ENCODE data around the gene TMEM87B.
A peak's percentile ranks its signal among the peaks of the same experiment; 100 is the strongest.

TMEM87B gene

DNA sequence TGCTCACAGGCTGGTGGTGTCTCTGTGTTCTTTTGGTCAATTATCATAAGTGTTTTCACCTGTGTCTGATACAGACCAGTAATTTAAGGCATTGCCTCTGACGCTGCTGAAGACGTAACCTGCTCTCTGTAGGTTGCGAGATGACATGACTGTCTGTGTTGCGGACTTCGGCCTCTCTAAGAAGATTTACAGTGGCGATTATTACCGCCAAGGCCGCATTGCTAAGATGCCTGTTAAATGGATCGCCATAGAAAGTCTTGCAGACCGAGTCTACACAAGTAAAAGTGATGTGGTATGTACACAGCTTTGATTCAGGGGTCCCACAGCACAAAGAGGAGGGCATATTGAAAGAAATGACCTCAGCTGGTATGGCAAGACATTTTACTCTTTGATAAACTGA is 33.8 kb upstream of the TMEM87B start:
- Histone ChIP-seq H3K4me1 (ENCODE audit: control insufficient read depth in 2 of 2, insufficient read depth in 2 of 2, low read length in 2 of 2) (no peaks in the 10 kb centered on the region), H3K27ac (ENCODE audit: low read depth in 2 of 2, low read length in 2 of 2) (no peak overlapping the region), H3K36me3 (ENCODE audit: control insufficient read depth in 2 of 2, insufficient read depth in 2 of 2, low read length in 2 of 2) (no peaks in the 10 kb centered on the region)

DNA sequence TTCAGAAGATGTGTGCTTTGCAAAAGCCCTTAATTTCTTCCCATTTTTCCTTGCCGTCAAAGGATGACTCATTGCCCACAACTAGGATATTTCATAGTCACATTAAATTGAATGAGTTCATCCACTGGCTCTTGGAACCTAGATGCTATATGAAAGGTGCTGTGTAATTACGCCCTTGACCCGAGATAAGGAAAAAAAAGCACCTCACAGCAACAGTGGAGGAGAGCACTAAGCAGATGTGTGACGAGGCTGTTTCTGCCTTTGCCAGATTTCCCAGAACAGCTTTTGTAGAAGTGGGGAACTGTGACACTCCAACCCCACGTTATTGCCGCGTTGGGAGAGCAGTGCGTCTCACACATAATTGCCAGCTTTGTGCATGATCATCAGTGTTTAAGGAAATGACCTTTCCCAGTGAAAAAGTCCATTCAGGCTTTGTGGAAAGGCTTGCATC is 33.3 kb upstream of the TMEM87B start:
- Histone ChIP-seq H3K27ac (ENCODE audit: low read depth in 2 of 2, low read length in 2 of 2) (no peak overlapping the region), H3K9ac (ENCODE audit: low read depth in 1 of 2, low read length in 2 of 2) (no peak overlapping the region), H3K9me3 (ENCODE audit: control insufficient read depth in 2 of 2, low read length in 2 of 2) (no peaks in the 10 kb centered on the region), H3K36me3 (ENCODE audit: control insufficient read depth in 2 of 2, insufficient read depth in 2 of 2, low read length in 2 of 2) (no peaks in the 10 kb centered on the region), H3K4me1 (ENCODE audit: control insufficient read depth in 2 of 2, insufficient read depth in 2 of 2, low read length in 2 of 2) (no peaks in the 10 kb centered on the region), H3K27me3 (ENCODE audit: control insufficient read depth in 2 of 2, insufficient read depth in 2 of 2, low read length in 2 of 2) (no peaks in the 10 kb centered on the region), H3K4me3 (ENCODE audit: low read length in 2 of 2) (no peak overlapping the region)

More for the DNA sequence above, 33.8 kb upstream of the TMEM87B start:
- Histone ChIP-seq H3K4me3 (ENCODE audit: low read length in 2 of 2) (no peak overlapping the region), H3K27me3 (ENCODE audit: control insufficient read depth in 2 of 2, insufficient read depth in 2 of 2, low read length in 2 of 2) (no peaks in the 10 kb centered on the region), H3K9me3 (ENCODE audit: control insufficient read depth in 2 of 2, low read length in 2 of 2) (no peaks in the 10 kb centered on the region), H3K9ac (ENCODE audit: low read depth in 1 of 2, low read length in 2 of 2) (no peak overlapping the region)

DNA sequence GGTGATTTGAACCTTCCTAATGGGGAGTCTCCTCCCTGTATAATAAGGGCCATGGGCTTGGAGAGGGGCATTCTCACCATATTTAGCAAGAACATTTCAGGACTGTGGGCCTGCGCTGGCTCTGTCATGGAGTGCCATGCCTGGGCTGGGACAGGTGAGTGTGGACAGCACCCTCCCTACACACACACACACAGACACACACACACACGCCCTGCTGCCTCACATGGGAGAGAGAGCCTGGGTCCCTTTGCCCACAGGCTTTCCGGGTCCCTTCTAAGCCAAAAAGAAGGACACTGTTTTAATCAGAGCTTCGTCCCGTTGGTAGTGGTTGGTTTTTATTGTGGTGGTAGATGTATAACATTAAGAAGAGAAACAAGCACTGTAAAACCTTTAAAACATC is 31.4 kb upstream of the TMEM87B start:
- H3K9me3 ChIP-seq (ENCODE audit: control insufficient read depth in 2 of 2, low read length in 2 of 2), result no peaks in the 10 kb centered on the region
- H3K4me1 ChIP-seq (ENCODE audit: control insufficient read depth in 2 of 2, insufficient read depth in 2 of 2, low read length in 2 of 2), result no peaks in the 10 kb centered on the region
- no peak overlapping the region for H3K9ac ChIP-seq (ENCODE audit: low read depth in 1 of 2, low read length in 2 of 2)
- peak overlapping the region in 1 of 2 donors; percentile 13 for H3K27ac ChIP-seq (ENCODE audit: low read depth in 2 of 2, low read length in 2 of 2)
- H3K36me3 ChIP-seq (ENCODE audit: control insufficient read depth in 2 of 2, insufficient read depth in 2 of 2, low read length in 2 of 2), result no peaks in the 10 kb centered on the region
- H3K4me3 ChIP-seq (ENCODE audit: low read length in 2 of 2), result no peak overlapping the region
- no peaks in the 10 kb centered on the region for H3K27me3 ChIP-seq (ENCODE audit: control insufficient read depth in 2 of 2, insufficient read depth in 2 of 2, low read length in 2 of 2)

DNA sequence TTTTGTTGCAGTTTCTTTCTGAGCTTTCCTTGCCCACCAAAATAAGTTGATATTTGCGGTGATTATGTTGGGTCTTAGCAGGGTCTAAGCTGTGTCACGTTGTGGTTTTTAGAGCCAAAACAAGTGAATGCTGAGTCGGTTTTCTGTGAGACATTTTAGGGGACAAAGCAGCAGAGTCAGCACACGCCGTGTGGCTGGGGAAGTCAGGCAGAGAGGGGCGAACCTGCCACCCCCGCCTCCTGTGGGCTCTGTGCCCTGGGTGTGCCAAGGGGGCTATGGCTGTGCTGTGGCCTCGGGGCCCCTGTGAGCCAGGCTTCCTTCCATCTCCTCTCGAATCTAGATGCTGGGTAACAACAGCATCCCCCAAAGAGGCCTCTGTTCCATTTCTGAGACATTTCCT is 30.8 kb upstream of the TMEM87B start:
- Histone ChIP-seq H3K27ac (ENCODE audit: low read depth in 2 of 2, low read length in 2 of 2) (peak overlapping the region in 1 of 2 donors; percentile 12), H3K36me3 (ENCODE audit: control insufficient read depth in 2 of 2, insufficient read depth in 2 of 2, low read length in 2 of 2) (no peaks in the 10 kb centered on the region)

DNA sequence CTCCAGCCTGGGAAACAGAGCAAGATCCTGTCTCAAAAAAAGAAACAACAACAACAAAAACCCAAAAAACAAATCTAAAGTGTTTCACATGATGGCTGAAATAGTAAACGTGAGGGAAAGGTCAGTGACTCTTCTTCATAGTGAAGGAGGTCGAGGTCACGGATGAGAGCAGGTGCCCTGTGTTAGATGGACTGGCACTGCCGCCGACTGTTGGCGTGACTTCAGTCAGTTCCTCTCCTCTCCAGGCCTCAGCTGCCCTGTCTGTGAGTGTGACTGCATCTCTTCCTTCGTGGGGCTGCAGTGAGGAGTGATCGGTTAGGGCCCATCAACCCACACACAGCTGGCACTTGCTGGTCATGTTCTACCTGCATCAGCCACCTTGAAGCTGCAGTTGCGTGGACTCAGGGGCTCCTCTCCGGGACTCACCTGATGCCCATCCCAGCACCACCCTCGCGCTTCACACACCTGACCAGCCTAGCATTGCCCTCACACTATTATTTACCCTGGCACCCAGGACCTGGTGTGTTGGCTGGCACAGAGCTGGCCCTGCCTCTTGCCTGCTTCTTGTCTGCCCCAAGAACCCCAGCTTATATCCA is 30.1 kb upstream of the TMEM87B start:
- Histone ChIP-seq H3K9ac (ENCODE audit: low read depth in 1 of 2, low read length in 2 of 2) (no peak overlapping the region), H3K4me1 (ENCODE audit: control insufficient read depth in 2 of 2, insufficient read depth in 2 of 2, low read length in 2 of 2) (no peaks in the 10 kb centered on the region), H3K9me3 (ENCODE audit: control insufficient read depth in 2 of 2, low read length in 2 of 2) (no peaks in the 10 kb centered on the region), H3K36me3 (ENCODE audit: control insufficient read depth in 2 of 2, insufficient read depth in 2 of 2, low read length in 2 of 2) (no peaks in the 10 kb centered on the region), H3K27me3 (ENCODE audit: control insufficient read depth in 2 of 2, insufficient read depth in 2 of 2, low read length in 2 of 2) (no peaks in the 10 kb centered on the region), H3K4me3 (ENCODE audit: low read length in 2 of 2) (no peak overlapping the region), H3K27ac (ENCODE audit: low read depth in 2 of 2, low read length in 2 of 2) (no peak overlapping the region)

More for the DNA sequence above, 30.8 kb upstream of the TMEM87B start:
- Histone ChIP-seq H3K9me3 (ENCODE audit: control insufficient read depth in 2 of 2, low read length in 2 of 2) (no peaks in the 10 kb centered on the region), H3K4me1 (ENCODE audit: control insufficient read depth in 2 of 2, insufficient read depth in 2 of 2, low read length in 2 of 2) (no peaks in the 10 kb centered on the region), H3K4me3 (ENCODE audit: low read length in 2 of 2) (no peak overlapping the region), H3K27me3 (ENCODE audit: control insufficient read depth in 2 of 2, insufficient read depth in 2 of 2, low read length in 2 of 2) (no peaks in the 10 kb centered on the region), H3K9ac (ENCODE audit: low read depth in 1 of 2, low read length in 2 of 2) (no peak overlapping the region)

DNA sequence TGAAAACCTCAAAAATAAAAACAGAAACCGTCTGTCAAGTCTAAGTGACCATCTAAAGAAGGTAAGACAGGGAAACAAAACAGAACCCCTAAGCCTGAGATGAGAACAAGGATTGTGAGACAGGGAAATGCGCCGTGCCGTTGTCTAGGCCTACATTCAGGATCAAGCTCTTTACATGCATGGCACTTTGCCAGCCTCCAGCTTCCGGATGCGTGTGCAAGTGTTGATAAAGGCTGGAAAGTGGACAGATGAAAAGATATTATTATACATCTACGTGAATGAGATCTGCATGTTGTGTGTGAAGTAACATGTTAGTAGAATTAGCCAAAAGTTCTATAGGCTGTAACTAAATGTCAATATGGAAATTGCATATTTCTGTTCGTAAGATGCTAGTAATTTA is 28.6 kb upstream of the TMEM87B start:
- Histone ChIP-seq H3K9ac (ENCODE audit: low read depth in 1 of 2, low read length in 2 of 2) (no peak overlapping the region), H3K27me3 (ENCODE audit: control insufficient read depth in 2 of 2, insufficient read depth in 2 of 2, low read length in 2 of 2) (no peaks in the 10 kb centered on the region), H3K27ac (ENCODE audit: low read depth in 2 of 2, low read length in 2 of 2) (no peak overlapping the region), H3K4me1 (ENCODE audit: control insufficient read depth in 2 of 2, insufficient read depth in 2 of 2, low read length in 2 of 2) (no peaks in the 10 kb centered on the region), H3K36me3 (ENCODE audit: control insufficient read depth in 2 of 2, insufficient read depth in 2 of 2, low read length in 2 of 2) (no peaks in the 10 kb centered on the region), H3K9me3 (ENCODE audit: control insufficient read depth in 2 of 2, low read length in 2 of 2) (no peaks in the 10 kb centered on the region), H3K4me3 (ENCODE audit: low read length in 2 of 2) (no peak overlapping the region)

DNA sequence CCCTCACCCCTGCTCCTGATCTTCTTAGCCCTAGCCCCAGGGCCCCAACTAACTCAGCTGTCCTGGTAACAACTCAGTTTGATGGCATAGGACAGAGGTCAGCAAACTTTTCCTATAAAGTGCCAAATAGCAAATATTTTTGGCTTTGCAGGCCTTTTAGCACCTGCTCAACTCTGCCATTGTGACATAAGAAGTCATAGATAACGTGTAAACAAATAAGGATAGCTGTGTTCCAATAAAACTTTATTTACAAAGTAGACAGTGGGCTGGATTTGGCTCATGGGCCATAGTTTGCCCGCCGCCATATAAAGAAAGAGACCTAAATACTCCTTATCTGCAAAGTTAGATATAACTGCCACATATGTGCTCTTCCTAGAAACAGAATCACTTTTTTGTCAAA is 27.3 kb upstream of the TMEM87B start:
- Histone ChIP-seq H3K4me3 (ENCODE audit: low read length in 2 of 2) (no peak overlapping the region), H3K9me3 (ENCODE audit: control insufficient read depth in 2 of 2, low read length in 2 of 2) (no peaks in the 10 kb centered on the region), H3K27me3 (ENCODE audit: control insufficient read depth in 2 of 2, insufficient read depth in 2 of 2, low read length in 2 of 2) (no peaks in the 10 kb centered on the region), H3K36me3 (ENCODE audit: control insufficient read depth in 2 of 2, insufficient read depth in 2 of 2, low read length in 2 of 2) (no peaks in the 10 kb centered on the region), H3K27ac (ENCODE audit: low read depth in 2 of 2, low read length in 2 of 2) (no peak overlapping the region), H3K4me1 (ENCODE audit: control insufficient read depth in 2 of 2, insufficient read depth in 2 of 2, low read length in 2 of 2) (peaks cover 3 to 5% of the 10 kb centered on the region in 2 donors), H3K9ac (ENCODE audit: low read depth in 1 of 2, low read length in 2 of 2) (no peak overlapping the region)

DNA sequence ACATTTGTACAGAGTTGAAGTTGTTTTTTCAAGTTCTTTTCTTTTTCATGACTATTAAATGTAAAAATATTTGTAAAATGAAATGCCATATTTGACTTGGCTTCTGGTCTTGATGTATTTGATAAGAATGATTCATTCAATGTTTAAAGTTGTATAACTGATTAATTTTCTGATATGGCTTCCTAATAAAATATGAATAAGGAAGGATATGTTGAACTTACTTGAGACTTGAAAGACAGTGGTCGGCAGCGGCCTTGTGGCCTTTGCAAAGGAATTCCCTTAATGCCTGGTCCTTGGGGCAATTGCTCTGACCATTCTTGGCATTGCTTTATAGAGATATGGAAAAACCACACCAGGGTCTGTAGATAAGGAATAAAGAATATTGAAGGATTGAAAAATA is 25.9 kb upstream of the TMEM87B start:
- no peaks in the 10 kb centered on the region for H3K36me3 ChIP-seq (ENCODE audit: control insufficient read depth in 2 of 2, insufficient read depth in 2 of 2, low read length in 2 of 2)
- H3K27ac ChIP-seq (ENCODE audit: low read depth in 2 of 2, low read length in 2 of 2), result no peak overlapping the region
- H3K9me3 ChIP-seq (ENCODE audit: control insufficient read depth in 2 of 2, low read length in 2 of 2), result no peaks in the 10 kb centered on the region
- peaks cover 3 to 5% of the 10 kb centered on the region in 2 donors for H3K4me1 ChIP-seq (ENCODE audit: control insufficient read depth in 2 of 2, insufficient read depth in 2 of 2, low read length in 2 of 2)
- no peak overlapping the region for H3K4me3 ChIP-seq (ENCODE audit: low read length in 2 of 2)
- H3K27me3 ChIP-seq (ENCODE audit: control insufficient read depth in 2 of 2, insufficient read depth in 2 of 2, low read length in 2 of 2), result no peaks in the 10 kb centered on the region
- H3K9ac ChIP-seq (ENCODE audit: low read depth in 1 of 2, low read length in 2 of 2), result no peak overlapping the region

DNA sequence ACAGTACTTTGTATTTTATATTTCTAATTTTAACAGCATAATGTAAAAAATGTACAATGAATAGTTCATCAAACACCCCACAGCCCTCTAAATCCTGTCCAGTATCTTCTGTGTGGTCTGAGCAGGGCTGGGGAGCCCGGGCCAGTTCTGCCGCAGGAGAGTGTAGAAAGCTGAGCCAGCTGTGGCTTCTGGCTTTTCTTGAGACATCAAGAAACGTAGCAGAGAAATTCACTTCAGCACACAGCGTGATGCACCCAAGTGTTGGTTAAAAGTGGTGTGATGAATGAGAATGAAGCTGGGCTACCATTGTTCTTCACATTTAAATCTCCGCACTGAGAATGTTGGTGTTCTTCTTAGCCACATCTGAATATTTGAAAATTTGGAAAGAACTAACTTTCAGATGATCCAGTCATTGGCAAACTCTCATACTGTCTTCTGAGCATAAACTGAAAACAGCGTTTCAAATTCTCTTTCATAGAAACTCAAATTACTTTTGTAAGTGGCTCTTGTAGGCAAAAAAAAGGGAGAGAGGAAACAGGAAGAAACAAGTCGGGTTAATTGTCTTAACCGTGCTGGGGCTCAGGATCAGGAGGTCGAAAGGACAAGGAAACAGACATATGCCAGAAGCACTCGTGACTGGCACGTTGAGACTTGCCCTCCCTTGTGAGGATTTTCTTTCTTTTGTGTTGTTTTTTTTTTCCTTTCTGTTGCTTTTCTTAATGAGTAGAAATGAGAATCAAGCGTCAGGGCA is 23.4 kb upstream of the TMEM87B start:
- H3K27ac ChIP-seq (ENCODE audit: low read depth in 2 of 2, low read length in 2 of 2), result peak overlapping the region; percentile 29 to 36

DNA sequence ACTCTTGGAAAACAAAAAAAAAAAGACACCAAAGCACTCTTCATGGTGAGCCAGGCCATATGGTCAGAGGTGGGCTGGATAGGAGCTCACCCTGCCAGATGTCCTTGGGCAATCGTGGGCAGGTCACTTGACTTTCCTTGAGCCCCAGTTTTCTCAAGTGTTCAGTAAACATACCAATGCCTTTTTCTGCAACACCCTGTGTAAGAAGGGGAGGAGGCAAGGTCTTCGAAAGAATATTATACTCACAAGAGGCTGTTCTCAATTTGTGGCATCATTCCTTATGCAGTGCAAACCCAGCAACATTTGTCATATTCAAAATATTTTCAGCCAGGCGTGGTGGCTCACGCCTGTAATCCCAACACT is 22.9 kb upstream of the TMEM87B start:
- H3K36me3 ChIP-seq (ENCODE audit: control insufficient read depth in 2 of 2, insufficient read depth in 2 of 2, low read length in 2 of 2), result no peaks in the 10 kb centered on the region
- peaks cover 3 to 5% of the 10 kb centered on the region in 2 donors for H3K4me1 ChIP-seq (ENCODE audit: control insufficient read depth in 2 of 2, insufficient read depth in 2 of 2, low read length in 2 of 2)
- H3K27me3 ChIP-seq (ENCODE audit: control insufficient read depth in 2 of 2, insufficient read depth in 2 of 2, low read length in 2 of 2), result no peaks in the 10 kb centered on the region
- no peaks in the 10 kb centered on the region for H3K9me3 ChIP-seq (ENCODE audit: control insufficient read depth in 2 of 2, low read length in 2 of 2)
- H3K9ac ChIP-seq (ENCODE audit: low read depth in 1 of 2, low read length in 2 of 2), result no peak overlapping the region
- H3K27ac ChIP-seq (ENCODE audit: low read depth in 2 of 2, low read length in 2 of 2), result peak overlapping the region; percentile 29 to 36
- no peak overlapping the region for H3K4me3 ChIP-seq (ENCODE audit: low read length in 2 of 2)

More for the DNA sequence above, 23.4 kb upstream of the TMEM87B start:
- no peaks in the 10 kb centered on the region for H3K9me3 ChIP-seq (ENCODE audit: control insufficient read depth in 2 of 2, low read length in 2 of 2)
- peaks cover 3 to 5% of the 10 kb centered on the region in 2 donors for H3K4me1 ChIP-seq (ENCODE audit: control insufficient read depth in 2 of 2, insufficient read depth in 2 of 2, low read length in 2 of 2)
- no peak overlapping the region for H3K9ac ChIP-seq (ENCODE audit: low read depth in 1 of 2, low read length in 2 of 2)
- no peaks in the 10 kb centered on the region for H3K36me3 ChIP-seq (ENCODE audit: control insufficient read depth in 2 of 2, insufficient read depth in 2 of 2, low read length in 2 of 2)
- H3K4me3 ChIP-seq (ENCODE audit: low read length in 2 of 2), result no peak overlapping the region
- H3K27me3 ChIP-seq (ENCODE audit: control insufficient read depth in 2 of 2, insufficient read depth in 2 of 2, low read length in 2 of 2), result no peaks in the 10 kb centered on the region

Measured in mucosa of rectum (tissue), 2 donors.